GM23338 (cell line): ENCODE data around the gene SMG6. TPM values are rescaled to one million over a fixed set of nuclear protein-coding genes. Genes with fewer than 3 reads are reported as not detected.

ENCODE experiments used
- ATAC-seq: fragments of 200-7000 bp; cut with Tn5 transposase; 3 replicates; pipeline ENCODE4 v1.9.1; 2020
- DNase-seq: peaks from one replicate; pipeline ENCODE4 v3.0.0-alpha.2; 2015; ENCODE audit warnings: low spot score
- H2AFZ ChIP-seq: fragments of 200-600 bp; sonication (generic); 2 replicates; pipeline ENCODE4 v1.8.0; 2016; ENCODE audit warnings: antibody characterized with exemption, mild to moderate bottlenecking, moderate library complexity
- H3F3A ChIP-seq: fragments of 200-600 bp; sonication (generic); replicated peaks from 2 replicates; pipeline ENCODE4 v1.8.0; 2017; ENCODE audit warnings: antibody characterized with exemption, mixed run types, low read depth
- H3K27ac ChIP-seq: fragments of 200-600 bp; sonication (generic); 2 replicates; pipeline ENCODE4 v1.6.1; 2016; ENCODE audit warnings: low read depth
- H3K27me3 ChIP-seq: fragments of 200-600 bp; sonication (generic); 2 replicates; pipeline ENCODE4 v1.8.0; 2016; ENCODE audit warnings: mild to moderate bottlenecking, mixed run types, moderate library complexity; ENCODE audit not compliant: insufficient read depth
- H3K36me3 ChIP-seq: fragments of 200-600 bp; sonication (generic); 2 replicates; pipeline ENCODE4 v1.8.0; 2016; ENCODE audit warnings: mild to moderate bottlenecking; ENCODE audit not compliant: insufficient read depth
- H3K4me1 ChIP-seq: fragments of 200-600 bp; sonication (generic); 2 replicates; pipeline ENCODE4 v1.8.0; 2016; ENCODE audit warnings: mild to moderate bottlenecking, moderate library complexity; ENCODE audit not compliant: insufficient read depth
- H3K4me2 ChIP-seq: fragments of 200-600 bp; sonication (generic); 2 replicates; pipeline ENCODE4 v1.7.1; 2017; ENCODE audit warnings: mixed run types
- H3K4me3 ChIP-seq: fragments of 200-600 bp; sonication (generic); 2 replicates; pipeline ENCODE4 v1.6.1; 2016; ENCODE audit warnings: mixed run types
- H3K79me2 ChIP-seq: fragments of 200-600 bp; sonication (generic); replicated peaks from 2 replicates; pipeline ENCODE4 v1.8.0; 2017; ENCODE audit warnings: mild to moderate bottlenecking; ENCODE audit not compliant: insufficient read depth
- H3K9me2 ChIP-seq: fragments of 200-600 bp; sonication (generic); 2 replicates; pipeline ENCODE4 v1.8.0; 2017; ENCODE audit not compliant: insufficient read depth
- H4K20me1 ChIP-seq: fragments of 200-600 bp; sonication (generic); replicated peaks from 2 replicates; pipeline ENCODE4 v1.8.0; 2017; ENCODE audit warnings: mild to moderate bottlenecking; ENCODE audit not compliant: insufficient read depth
- H3K27ac Mint-ChIP-seq: 2 replicates; pipeline ENCODE4 v1.8.0; 2020; ENCODE audit warnings: inconsistent platforms, mild to moderate bottlenecking, moderate library complexity, mixed read lengths
- H3K27me3 Mint-ChIP-seq: 3 replicates; pipeline ENCODE4 v1.8.0; 2022; ENCODE audit warnings: low read depth, mild to moderate bottlenecking, moderate library complexity, mixed read lengths, inconsistent platforms; ENCODE audit not compliant: insufficient read depth, poor library complexity
- H3K36me3 Mint-ChIP-seq: 3 replicates; pipeline ENCODE4 v1.8.0; 2021; ENCODE audit warnings: low read depth, mild to moderate bottlenecking, inconsistent platforms, moderate library complexity, mixed read lengths
- H3K4me1 Mint-ChIP-seq: 3 replicates; pipeline ENCODE4 v1.8.0; 2020; ENCODE audit warnings: mild to moderate bottlenecking, inconsistent platforms, mixed read lengths
- H3K4me3 Mint-ChIP-seq: 3 replicates; pipeline ENCODE4 v1.8.0; 2021; ENCODE audit warnings: moderate library complexity, mild to moderate bottlenecking, inconsistent platforms, mixed read lengths
- H3K9me3 Mint-ChIP-seq: 3 replicates; pipeline ENCODE4 v1.8.0; 2020; ENCODE audit warnings: moderate library complexity, mild to moderate bottlenecking, inconsistent platforms, mixed read lengths
- CREB1 ChIP-seq: fragments of 250-450 bp; sonication (Bioruptor Pico); IDR thresholded peaks from 2 replicates; pipeline ENCODE4 v1.5.0; 2020; ENCODE audit warnings: low read depth, mild to moderate bottlenecking, moderate library complexity
- CTCF ChIP-seq, 2 experiments: fragments of 200-600 bp in 1 of 2; sonication (generic) in 1 of 2; conservative IDR thresholded peaks; 2 replicates each; pipeline versions ENCODE4 v1.5.1 to v1.6.1; 2016 to 2017; ENCODE audit warnings: antibody characterized with exemption in 2 of 2, low read depth in 2 of 2, mild to moderate bottlenecking in 2 of 2, moderate library complexity in 1 of 2
- ETS1 ChIP-seq: IDR thresholded peaks from 2 replicates; pipeline ENCODE4 v1.6.1; 2016; ENCODE audit warnings: antibody characterized with exemption
- EZH2phosphoT487 ChIP-seq: fragments of 200-600 bp; sonication (generic); IDR thresholded peaks from one replicate; pipeline ENCODE4 v1.8.1; 2018; ENCODE audit warnings: antibody characterized with exemption; ENCODE audit not compliant: unreplicated experiment
- JUNB ChIP-seq: IDR thresholded peaks from one replicate; pipeline ENCODE4 v1.6.1; 2016; ENCODE audit warnings: antibody characterized with exemption; ENCODE audit not compliant: unreplicated experiment
- NANOG ChIP-seq: IDR thresholded peaks from 2 replicates; pipeline ENCODE4 v1.6.1; 2016; ENCODE audit warnings: antibody characterized with exemption, borderline replicate concordance
- POLR2AphosphoS5 ChIP-seq: IDR thresholded peaks from 2 replicates; pipeline ENCODE4 v1.6.1; 2016; ENCODE audit warnings: antibody characterized with exemption, low read depth
- ZNF331 ChIP-seq: fragments of 250-450 bp; sonication (Bioruptor Pico); IDR thresholded peaks from 2 replicates; pipeline ENCODE4 v1.5.0; 2020; ENCODE audit warnings: low read depth, mild to moderate bottlenecking, moderate library complexity
- ZNF462 ChIP-seq: fragments of 250-450 bp; sonication (Bioruptor Pico); IDR thresholded peaks from 2 replicates; pipeline ENCODE4 v1.5.0; 2020; ENCODE audit warnings: mild to moderate bottlenecking, moderate library complexity
- polyA plus RNA-seq: library from polyadenylated mRNA; unstranded; fragments of >200 nt; fragmentation: Nextera tagmentation; extraction: Ambion mirVana; gene quantifications from 2 replicates; pipeline ENCODE4 v1.2.1, GENCODE V29; 2016
- total RNA-seq: library from RNA; depleted of rRNA; stranded (reverse); fragments of >200 nt; shearing (Covaris generic); gene quantifications from 2 replicates; pipeline ENCODE4 v1.2.3, GENCODE V29; 2014

SMG6 gene
- total and polyA plus RNA-seq, 2 experiments from 2014 or later, result 10.4 to 43.1 TPM

DNA sequence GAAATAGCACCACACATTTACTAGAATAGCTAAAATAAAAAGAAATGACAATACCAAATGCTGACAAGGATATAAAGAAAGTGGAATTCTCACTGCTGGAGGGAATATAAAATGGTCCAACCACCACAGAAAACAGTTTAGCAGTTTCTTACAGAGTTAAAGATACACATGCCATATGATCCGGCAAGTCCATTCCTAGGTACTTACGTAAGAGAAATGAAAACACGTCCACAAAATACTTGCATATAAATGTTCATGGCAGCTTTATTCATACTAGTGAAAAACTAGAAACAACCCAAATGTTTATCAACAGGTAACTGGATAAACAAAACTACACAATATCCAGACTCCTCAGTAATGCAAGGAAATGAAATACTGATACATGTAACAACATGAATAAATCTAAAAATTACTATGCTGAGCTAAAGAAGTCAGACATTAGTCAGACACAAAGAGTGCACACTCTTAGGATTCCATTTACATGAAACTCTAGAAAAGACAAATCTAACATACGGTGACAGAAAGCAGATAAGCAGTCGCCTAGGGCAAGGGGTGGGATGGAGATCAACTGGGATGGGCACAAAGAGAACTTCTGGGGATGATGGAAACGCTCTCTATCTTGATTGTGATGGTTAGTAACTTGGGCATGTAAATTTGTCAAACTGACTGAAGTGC, 76.4 kb downstream of the SMG6 start:
- H3K36me3 Mint-ChIP-seq, result no peaks in the 10 kb centered on the region
- no peaks in the 10 kb centered on the region for H3F3A ChIP-seq
- peaks cover 2% of the 10 kb centered on the region; the same call in 1 of the 3 replicates for H3K4me1 Mint-ChIP-seq
- ATAC-seq (no peak), DNase-seq (no peak)
- H4K20me1 ChIP-seq, result peaks cover 14% of the 10 kb centered on the region
- H3K27me3 Mint-ChIP-seq, result peaks cover 1% of the 10 kb centered on the region
- H3K4me1 ChIP-seq, result no peaks in the 10 kb centered on the region
- H3K4me3 Mint-ChIP-seq, result no peak overlapping the region
- no peak overlapping the region for H3K27ac Mint-ChIP-seq
- no peaks in the 10 kb centered on the region; the same call in none of the 2 replicates for H3K79me2 ChIP-seq
- no peaks in the 10 kb centered on the region for H3K27me3 ChIP-seq
- H3K36me3 ChIP-seq, result no peaks in the 10 kb centered on the region
- H2AFZ ChIP-seq, result no peak overlapping the region
- TF ChIP-seq ZNF462 (CRISPR knock-in tag) (no peak), ZNF331 (CRISPR knock-in tag) (no peak), EZH2phosphoT487 (no peak), CREB1 (CRISPR knock-in tag) (no peak)
- no peak overlapping the region for H3K27ac ChIP-seq
- no peak overlapping the region for H3K4me2 ChIP-seq
- H3K9me3 Mint-ChIP-seq, result no peaks in the 10 kb centered on the region
- no peak overlapping the region for H3K4me3 ChIP-seq
- H3K9me2 ChIP-seq, result no peaks in the 10 kb centered on the region

DNA sequence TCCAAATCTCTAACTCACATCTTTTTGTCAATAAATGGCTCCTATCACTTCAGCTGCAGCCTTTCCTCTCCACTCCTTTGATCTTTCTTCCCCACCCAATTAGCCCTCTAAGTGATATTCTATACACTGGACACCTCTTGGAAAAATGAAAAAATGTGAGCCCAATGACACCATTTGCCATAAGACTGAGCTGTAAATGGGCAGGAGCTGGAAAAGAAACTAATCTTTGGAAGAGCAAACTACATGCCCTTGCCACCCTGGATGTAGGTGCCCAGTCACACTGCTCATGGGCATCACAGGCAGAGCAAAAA, 80.0 kb downstream of the SMG6 start:
- Mint-ChIP-seq H3K27me3 (no peaks in the 10 kb centered on the region), H3K36me3 (no peaks in the 10 kb centered on the region; the same call in 2 of the 3 replicates), H3K27ac (no peak overlapping the region), H3K4me3 (no peak overlapping the region), H3K4me1 (peaks cover 3% of the 10 kb centered on the region; the same call in 1 of the 3 replicates), H3K9me3 (no peaks in the 10 kb centered on the region)
- H2AFZ ChIP-seq, result no peak overlapping the region
- no peaks in the 10 kb centered on the region for H3K27me3 ChIP-seq
- H3K4me2 ChIP-seq, result no peak overlapping the region
- H3K27ac ChIP-seq, result no peak overlapping the region
- TF ChIP-seq CTCF (conservative IDR thresholded peaks at IDR 0.05; ENCODE audit: low read depth in 2 of 2) (no peak), POLR2AphosphoS5 (no peak), NANOG (no peak), ETS1 (no peak), EZH2phosphoT487 (no peak), ZNF331 (CRISPR knock-in tag) (no peak), CREB1 (CRISPR knock-in tag) (no peak), JUNB (no peak)
- H3K4me1 ChIP-seq, result peaks cover 2% of the 10 kb centered on the region; the same call in 1 of the 2 replicates
- DNase-seq (no peak), ATAC-seq (no peak)
- no peak overlapping the region for H3K4me3 ChIP-seq
- H3K36me3 ChIP-seq, result no peaks in the 10 kb centered on the region
- H3K79me2 ChIP-seq, result no peaks in the 10 kb centered on the region; the same call in none of the 2 replicates
- H4K20me1 ChIP-seq, result peaks cover 4% of the 10 kb centered on the region
- no peaks in the 10 kb centered on the region for H3F3A ChIP-seq
- H3K9me2 ChIP-seq, result no peaks in the 10 kb centered on the region
